Gastrocnemius medialis (tissue), 4 donors: ENCODE data around the gene PPP3CA. TPM values are rescaled to one million over a fixed set of nuclear protein-coding genes. Genes with fewer than 3 reads are reported as not detected.

Source experiments
- ATAC-seq, 2 donors: fragments of 150-250 bp; one replicate each; pipeline ENCODE4 v1.9.1; 2016
- DNase-seq, 2 donors: peaks; one replicate each; pipeline ENCODE4 v3.0.0-alpha.2; 2019
- H3K27ac ChIP-seq, 4 donors: fragments of 200-600 bp; sonication (generic); 1 replicate in 1 of 4; 2 replicates in 3 of 4; pipeline ENCODE4 v1.5.1; 2016 to 2018; ENCODE audit warnings: mild to moderate bottlenecking in 2 of 4, moderate library complexity in 1 of 4
- H3K27me3 ChIP-seq, 3 donors: fragments of 200-600 bp; sonication (generic) in 2 of 3; 1 replicate in 1 of 3; 2 replicates in 2 of 3; pipeline versions ENCODE4 v1.5.1 to v1.6.0; 2016 to 2019; ENCODE audit warnings: mild to moderate bottlenecking in 1 of 3, moderate library complexity in 1 of 3
- H3K36me3 ChIP-seq, 2 donors: fragments of 200-600 bp; sonication (generic) in 1 of 2; one replicate each; pipeline ENCODE4 v1.5.1; 2017 to 2018
- H3K4me1 ChIP-seq, 2 donors: fragments of 200-600 bp; sonication (generic) in 1 of 2; one replicate each; pipeline ENCODE4 v1.5.1; 2016 to 2017; ENCODE audit warnings: mild to moderate bottlenecking in 2 of 2
- H3K4me3 ChIP-seq, 4 donors: fragments of 200-600 bp; sonication (generic) in 3 of 4; 1 replicate in 1 of 4; 2 replicates in 3 of 4; pipeline ENCODE4 v1.5.1; 2016 to 2019; ENCODE audit warnings: mild to moderate bottlenecking in 2 of 4
- H3K9me3 ChIP-seq, 3 donors: fragments of 200-600 bp; sonication (generic) in 2 of 3; 1 replicate in 1 of 3; 2 replicates in 2 of 3; pipeline ENCODE4 v1.5.1; 2016 to 2019
- POLR2A ChIP-seq, 2 donors: fragments of 450-650 bp; IDR thresholded peaks; one replicate each; pipeline ENCODE4 v1.6.1; 2017; ENCODE audit warnings: antibody characterized with exemption in 2 of 2, mild to moderate bottlenecking in 2 of 2, moderate library complexity in 2 of 2
- in situ Hi-C, 4 donors: fragments of 200-750 bp; cut with MboI; loops; one replicate each; pipeline versions ENCODE4 v1.15.0 to v1.8.0; 2017; ENCODE audit warnings: low sequenced_read_pairs in 4 of 4
- intact Hi-C: fragments of 100-400 bp; cut with DNase I; formaldehyde crosslinking; loops from one replicate; pipeline ENCODE4 v1.15.1; 2023; ENCODE audit warnings: low total_unique reads
- total RNA-seq, 4 donors: library from RNA; depleted of rRNA; stranded (reverse); fragments of >200 nt; gene quantifications; one replicate each; pipeline versions ENCODE4 v1.1.0 to v1.2.3, GENCODE V29; 2016
- TF ChIP-seq, protein P1 (sequence below), 5 experiments: fragments of 450-650 bp in 3 of 5; fragments of 200-600 bp in 2 of 5; sonication (generic) in 2 of 5; IDR thresholded peaks in 4 of 5; conservative IDR thresholded peaks in 1 of 5; 1 replicate in 4 of 5; 2 replicates in 1 of 5; pipeline ENCODE4 v1.5.1; 2016 to 2019; ENCODE audit warnings: antibody characterized with exemption in 5 of 5, mild to moderate bottlenecking in 3 of 5, moderate library complexity in 3 of 5

The PPP3CA gene
- total RNA-seq, 4 donors from 2014 or later, result 25.1 to 30.3 (median 26.7) TPM

GRCh38 chr4:101156619-101157310, 190.6 kb downstream of the PPP3CA start:
- no peaks in the 10 kb centered on the region for H3K27me3 ChIP-seq
- H3K36me3 ChIP-seq, result no peaks in the 10 kb centered on the region
- H3K27ac ChIP-seq, result peak overlapping the region in 1 of 4 donors; percentile 3
- H3K4me3 ChIP-seq, result no peak overlapping the region
- intact Hi-C loops, result no loop called here
- peaks cover 12 to 26% of the 10 kb centered on the region in 2 donors for H3K4me1 ChIP-seq
- DNase-seq (no peak), ATAC-seq (no peak)
- in situ Hi-C loops, result no loop called here
- TF ChIP-seq, protein P1, sequence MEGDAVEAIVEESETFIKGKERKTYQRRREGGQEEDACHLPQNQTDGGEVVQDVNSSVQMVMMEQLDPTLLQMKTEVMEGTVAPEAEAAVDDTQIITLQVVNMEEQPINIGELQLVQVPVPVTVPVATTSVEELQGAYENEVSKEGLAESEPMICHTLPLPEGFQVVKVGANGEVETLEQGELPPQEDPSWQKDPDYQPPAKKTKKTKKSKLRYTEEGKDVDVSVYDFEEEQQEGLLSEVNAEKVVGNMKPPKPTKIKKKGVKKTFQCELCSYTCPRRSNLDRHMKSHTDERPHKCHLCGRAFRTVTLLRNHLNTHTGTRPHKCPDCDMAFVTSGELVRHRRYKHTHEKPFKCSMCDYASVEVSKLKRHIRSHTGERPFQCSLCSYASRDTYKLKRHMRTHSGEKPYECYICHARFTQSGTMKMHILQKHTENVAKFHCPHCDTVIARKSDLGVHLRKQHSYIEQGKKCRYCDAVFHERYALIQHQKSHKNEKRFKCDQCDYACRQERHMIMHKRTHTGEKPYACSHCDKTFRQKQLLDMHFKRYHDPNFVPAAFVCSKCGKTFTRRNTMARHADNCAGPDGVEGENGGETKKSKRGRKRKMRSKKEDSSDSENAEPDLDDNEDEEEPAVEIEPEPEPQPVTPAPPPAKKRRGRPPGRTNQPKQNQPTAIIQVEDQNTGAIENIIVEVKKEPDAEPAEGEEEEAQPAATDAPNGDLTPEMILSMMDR (IDR thresholded peaks at IDR 0.05 in 4 of 5, conservative IDR thresholded peaks at IDR 0.05 in 1 of 5), result no peak
- no peak for TF ChIP-seq POLR2A (IDR thresholded peaks at IDR 0.05)
- no peaks in the 10 kb centered on the region for H3K9me3 ChIP-seq

- peaks cover 12 to 26% of the 10 kb centered on the region in 2 donors for H3K4me1 ChIP-seq
- no peaks in the 10 kb centered on the region for H3K36me3 ChIP-seq
- no peaks in the 10 kb centered on the region for H3K27me3 ChIP-seq
- DNase-seq (no peak), ATAC-seq (no peak)
- no peak overlapping the region for H3K27ac ChIP-seq
- in situ Hi-C loops, result no loop called here
- no peak overlapping the region for H3K4me3 ChIP-seq
- intact Hi-C loops, result no loop called here
- no peak for TF ChIP-seq POLR2A (IDR thresholded peaks at IDR 0.05)
- TF ChIP-seq, protein P1 (IDR thresholded peaks at IDR 0.05 in 4 of 5, conservative IDR thresholded peaks at IDR 0.05 in 1 of 5), result no peak
- no peaks in the 10 kb centered on the region for H3K9me3 ChIP-seq
These were observed 191.4 kb downstream of the PPP3CA start for GRCh38 chr4:101155945-101156344.

GRCh38 chr4:101155368-101155767, 192.0 kb downstream of the PPP3CA start:
- Histone ChIP-seq H3K9me3 (no peaks in the 10 kb centered on the region), H3K27ac (no peak overlapping the region), H3K36me3 (no peaks in the 10 kb centered on the region), H3K4me1 (peaks cover 12 to 26% of the 10 kb centered on the region in 2 donors), H3K4me3 (no peak overlapping the region), H3K27me3 (no peaks in the 10 kb centered on the region)
- DNase-seq (no peak), ATAC-seq (peak in 1 of 2 donors; percentile 33)
- TF ChIP-seq, protein P1 (IDR thresholded peaks at IDR 0.05 in 4 of 5, conservative IDR thresholded peaks at IDR 0.05 in 1 of 5), result no peak
- intact Hi-C loops (no loop called here), in situ Hi-C loops (no loop called here)

DNA sequence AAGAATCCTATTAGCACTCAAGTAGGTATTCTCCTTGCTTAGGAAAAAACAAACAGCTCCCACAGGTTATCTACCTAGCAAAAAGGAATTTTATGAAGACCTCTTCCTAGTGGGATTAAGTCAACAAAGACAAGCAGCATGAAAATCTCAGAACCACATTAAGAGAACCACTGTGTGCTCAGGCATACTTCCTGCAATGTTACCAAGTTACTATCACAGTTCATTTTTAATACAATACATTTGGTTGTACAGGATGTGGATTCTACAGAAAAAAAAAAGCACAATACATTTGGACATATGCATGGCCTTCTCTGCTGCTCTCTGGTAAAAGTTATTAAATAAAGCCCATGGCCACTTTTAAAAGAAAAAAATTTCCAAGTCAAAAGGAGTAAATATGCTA, 193.7 kb downstream of the PPP3CA start:
- H3K4me1 ChIP-seq, result peaks cover 13 to 30% of the 10 kb centered on the region in 2 donors
- no peaks in the 10 kb centered on the region for H3K27me3 ChIP-seq
- no peak for ATAC-seq
- no peak overlapping the region for H3K4me3 ChIP-seq
- H3K36me3 ChIP-seq, result no peaks in the 10 kb centered on the region
- H3K27ac ChIP-seq, result no peak overlapping the region
- intact Hi-C loops, result no loop called here
- no peak for DNase-seq
- no peaks in the 10 kb centered on the region for H3K9me3 ChIP-seq
- TF ChIP-seq POLR2A (IDR thresholded peaks at IDR 0.05), result no peak
- TF ChIP-seq, protein P1 (IDR thresholded peaks at IDR 0.05 in 4 of 5, conservative IDR thresholded peaks at IDR 0.05 in 1 of 5), result no peak
- in situ Hi-C loops, result no loop called here

DNA sequence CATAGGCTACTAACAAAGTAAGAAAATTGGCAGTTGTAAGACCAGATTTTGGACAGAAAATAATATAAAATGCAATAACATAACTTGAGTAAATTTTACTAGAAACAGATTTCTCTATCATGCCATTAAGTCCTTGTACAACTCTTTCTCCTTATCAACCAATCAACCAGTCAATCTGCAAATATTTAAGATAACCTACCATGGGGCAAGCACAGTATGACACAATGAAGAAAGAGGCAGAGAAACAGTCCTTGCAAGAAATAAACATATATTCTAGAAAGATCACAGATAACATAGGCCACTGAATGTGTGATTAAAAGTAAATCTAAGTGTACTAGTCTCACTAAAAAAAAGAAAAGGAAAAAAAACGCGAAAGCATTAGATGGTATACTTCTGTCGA, 194.8 kb downstream of the PPP3CA start:
- Histone ChIP-seq H3K27ac (no peak overlapping the region), H3K27me3 (no peaks in the 10 kb centered on the region), H3K36me3 (no peaks in the 10 kb centered on the region), H3K4me3 (no peak overlapping the region), H3K9me3 (no peaks in the 10 kb centered on the region), H3K4me1 (peaks cover 13 to 30% of the 10 kb centered on the region in 2 donors)
- ATAC-seq (no peak), DNase-seq (no peak)
- TF ChIP-seq POLR2A (IDR thresholded peaks at IDR 0.05), result no peak
- TF ChIP-seq, protein P1 (IDR thresholded peaks at IDR 0.05 in 4 of 5, conservative IDR thresholded peaks at IDR 0.05 in 1 of 5), result no peak
- intact Hi-C loops (no loop called here), in situ Hi-C loops (no loop called here)
